Thoracic aorta (tissue), 2 donors: ENCODE data around the gene MVB12B. TPM values are rescaled to one million over a fixed set of nuclear protein-coding genes. Genes with fewer than 3 reads are reported as not detected.

Experiments used
- ATAC-seq: fragments of 150-250 bp; one replicate; pipeline ENCODE4 v1.8.0; 2017; ENCODE audit warnings: low read depth; ENCODE audit not compliant: insufficient number of reproducible peaks, low FRiP score
- DNase-seq: peaks from one replicate; pipeline ENCODE4 v3.0.0-alpha.2; 2020; ENCODE audit warnings: low spot score
- H3K27ac ChIP-seq, 2 donors: fragments of 200-600 bp; sonication (generic); 1 replicate in 1 of 2; 2 replicates in 1 of 2; pipeline ENCODE4 v1.5.1; 2016; ENCODE audit warnings: mild to moderate bottlenecking in 2 of 2, moderate library complexity in 2 of 2
- H3K27me3 ChIP-seq: fragments of 200-600 bp; sonication (generic); replicated peaks from 2 replicates; pipeline ENCODE4 v1.6.0; 2016; ENCODE audit warnings: mild to moderate bottlenecking; ENCODE audit not compliant: insufficient read depth
- H3K36me3 ChIP-seq: fragments of 200-600 bp; sonication (generic); one replicate; pipeline ENCODE4 v1.5.1; 2016
- H3K4me1 ChIP-seq, 2 donors: fragments of 200-600 bp; sonication (generic); 1 replicate in 1 of 2; 2 replicates in 1 of 2; pipeline versions ENCODE4 v1.5.1 to v1.6.0; 2016; ENCODE audit warnings: low read depth in 2 of 2, mild to moderate bottlenecking in 1 of 2; ENCODE audit not compliant: control insufficient read depth in 1 of 2
- H3K4me3 ChIP-seq: fragments of 200-600 bp; sonication (generic); 2 replicates; pipeline ENCODE4 v1.5.1; 2016; ENCODE audit warnings: mild to moderate bottlenecking
- H3K9me3 ChIP-seq: fragments of 200-600 bp; sonication (generic); 2 replicates; pipeline ENCODE4 v1.5.1; 2016
- total RNA-seq, 2 donors: library from RNA; depleted of rRNA; stranded (reverse); fragments of >200 nt; gene quantifications; one replicate each; pipeline versions ENCODE4 v1.1.0 to v1.2.3, GENCODE V29; 2016
- TF ChIP-seq, protein P1 (sequence below): fragments of 200-600 bp; sonication (generic); IDR thresholded peaks from one replicate; pipeline ENCODE4 v1.5.1; 2019; ENCODE audit warnings: antibody characterized with exemption

MVB12B gene
- total RNA-seq, 2 donors from 2014 or later, result 18.4 to 21.7 TPM

DNA sequence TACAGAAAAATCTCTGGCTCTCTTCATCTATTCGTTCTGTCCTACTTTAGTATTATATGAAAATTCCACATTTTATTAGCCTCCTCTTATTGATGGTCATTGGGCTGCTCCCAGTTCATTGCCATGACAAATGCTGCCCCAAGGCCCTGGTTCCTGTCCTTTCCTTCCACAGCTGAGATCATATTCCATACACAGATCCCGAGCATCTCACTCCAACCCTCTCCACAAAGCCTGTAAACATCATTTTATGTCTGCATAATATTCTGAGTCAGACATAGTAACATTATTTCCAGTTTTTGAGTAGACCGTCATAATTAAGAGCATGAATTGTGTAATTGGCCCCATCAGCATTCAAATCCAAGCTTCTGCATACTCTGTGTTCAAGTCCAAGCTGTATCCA is 86.3 kb downstream of the MVB12B start:
- Histone ChIP-seq H3K27ac (no peak overlapping the region), H3K9me3 (no peaks in the 10 kb centered on the region), H3K27me3 (no peaks in the 10 kb centered on the region), H3K4me1 (no peaks in the 10 kb centered on the region), H3K36me3 (peaks cover 3% of the 10 kb centered on the region), H3K4me3 (no peak overlapping the region)
- TF ChIP-seq, protein P1, sequence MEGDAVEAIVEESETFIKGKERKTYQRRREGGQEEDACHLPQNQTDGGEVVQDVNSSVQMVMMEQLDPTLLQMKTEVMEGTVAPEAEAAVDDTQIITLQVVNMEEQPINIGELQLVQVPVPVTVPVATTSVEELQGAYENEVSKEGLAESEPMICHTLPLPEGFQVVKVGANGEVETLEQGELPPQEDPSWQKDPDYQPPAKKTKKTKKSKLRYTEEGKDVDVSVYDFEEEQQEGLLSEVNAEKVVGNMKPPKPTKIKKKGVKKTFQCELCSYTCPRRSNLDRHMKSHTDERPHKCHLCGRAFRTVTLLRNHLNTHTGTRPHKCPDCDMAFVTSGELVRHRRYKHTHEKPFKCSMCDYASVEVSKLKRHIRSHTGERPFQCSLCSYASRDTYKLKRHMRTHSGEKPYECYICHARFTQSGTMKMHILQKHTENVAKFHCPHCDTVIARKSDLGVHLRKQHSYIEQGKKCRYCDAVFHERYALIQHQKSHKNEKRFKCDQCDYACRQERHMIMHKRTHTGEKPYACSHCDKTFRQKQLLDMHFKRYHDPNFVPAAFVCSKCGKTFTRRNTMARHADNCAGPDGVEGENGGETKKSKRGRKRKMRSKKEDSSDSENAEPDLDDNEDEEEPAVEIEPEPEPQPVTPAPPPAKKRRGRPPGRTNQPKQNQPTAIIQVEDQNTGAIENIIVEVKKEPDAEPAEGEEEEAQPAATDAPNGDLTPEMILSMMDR, result no peak
- no peak for DNase-seq
- no peak for ATAC-seq

DNA sequence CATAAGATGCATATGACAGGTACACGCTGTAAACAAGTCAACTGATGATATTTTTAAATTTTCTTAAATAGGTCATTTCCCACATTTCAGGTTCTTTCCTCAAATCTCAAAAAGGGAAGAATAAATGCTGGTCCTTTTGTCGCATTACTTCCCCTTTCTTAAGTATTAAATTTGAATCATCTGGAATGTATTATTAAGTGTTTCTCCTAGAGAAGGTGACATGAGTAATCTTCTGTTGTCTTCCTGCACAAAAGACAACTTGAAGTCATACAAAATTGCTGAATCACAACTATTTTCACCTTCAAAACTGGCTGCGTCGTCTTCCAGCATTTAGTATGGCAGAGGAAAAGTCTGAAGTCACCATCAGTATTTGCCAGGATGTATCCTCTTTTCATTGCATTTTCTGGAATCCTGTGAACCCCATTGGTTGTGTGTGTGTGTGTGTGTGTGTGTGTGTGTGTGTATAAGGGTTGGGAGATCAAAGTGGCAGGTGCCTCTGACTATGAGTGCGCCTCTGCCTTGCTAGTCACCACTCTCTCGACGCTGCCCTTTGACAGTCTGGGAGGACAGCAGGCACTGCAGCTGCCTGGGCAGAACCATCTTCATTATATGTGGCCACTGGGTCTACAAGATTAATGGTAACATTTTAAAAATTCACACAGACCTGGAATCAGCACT is 86.9 kb downstream of the MVB12B start:
- ATAC-seq, result no peak
- TF ChIP-seq, protein P1, result no peak
- DNase-seq, result no peak
- no peaks in the 10 kb centered on the region for H3K9me3 ChIP-seq
- no peak overlapping the region for H3K27ac ChIP-seq
- H3K36me3 ChIP-seq, result peaks cover 3% of the 10 kb centered on the region
- no peak overlapping the region for H3K4me3 ChIP-seq
- H3K27me3 ChIP-seq, result no peaks in the 10 kb centered on the region
- no peaks in the 10 kb centered on the region for H3K4me1 ChIP-seq

DNA sequence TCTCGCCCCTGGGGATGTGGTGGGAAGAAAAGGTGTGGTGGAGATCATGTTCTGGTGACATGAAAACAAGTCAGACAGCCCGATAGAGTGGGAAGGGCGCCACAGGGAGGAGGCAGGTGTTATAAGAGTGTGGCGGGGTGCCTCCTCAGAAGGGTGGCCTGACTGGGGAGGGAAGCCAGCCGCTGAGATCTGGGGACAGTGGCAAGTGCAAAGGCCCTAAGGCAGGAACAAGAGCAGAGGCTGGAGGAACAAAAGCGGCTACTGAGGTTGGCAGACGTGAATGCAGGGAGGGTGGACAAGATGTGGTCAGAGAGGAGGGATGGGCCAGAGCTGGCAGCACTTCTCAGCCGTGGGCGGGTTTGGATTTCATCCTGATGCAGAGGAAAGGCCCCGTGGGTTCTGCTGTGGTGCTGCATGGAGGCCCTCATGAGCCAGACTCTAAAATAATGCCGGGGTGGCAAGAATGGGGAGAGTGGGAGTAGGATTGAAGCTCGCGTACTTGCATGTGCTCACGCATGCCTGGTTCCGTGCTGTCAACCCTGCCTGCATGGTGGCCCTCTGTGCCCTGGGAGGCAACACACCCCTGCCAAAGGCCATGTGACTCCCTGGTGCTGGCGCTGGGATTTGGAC is 89.2 kb downstream of the MVB12B start:
- no peaks in the 10 kb centered on the region for H3K9me3 ChIP-seq
- ATAC-seq (no peak), DNase-seq (no peak)
- H3K27ac ChIP-seq, result no peak overlapping the region
- H3K4me3 ChIP-seq, result no peak overlapping the region
- peaks cover 3% of the 10 kb centered on the region for H3K36me3 ChIP-seq
- TF ChIP-seq, protein P1, result no peak
- no peaks in the 10 kb centered on the region for H3K27me3 ChIP-seq
- H3K4me1 ChIP-seq, result no peaks in the 10 kb centered on the region

DNA sequence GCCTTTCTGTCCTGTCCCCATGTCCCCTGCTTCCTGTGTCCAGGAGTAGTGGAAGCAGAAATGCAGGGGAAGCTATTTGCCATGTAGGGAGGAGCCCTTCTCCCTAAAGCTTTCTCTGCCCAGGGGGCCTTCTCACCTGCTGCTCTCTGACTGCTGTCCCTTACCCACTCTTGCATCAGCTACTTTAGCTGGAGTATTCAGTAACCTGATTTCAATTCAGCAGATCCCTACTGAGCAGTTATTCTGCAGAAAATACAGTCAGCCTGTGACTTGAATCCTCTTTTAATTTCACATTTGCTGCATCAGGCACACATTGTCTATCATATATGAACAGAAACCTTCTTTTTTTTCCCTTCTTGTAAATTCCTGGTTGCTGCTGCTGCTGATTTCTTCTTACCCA is 90.4 kb downstream of the MVB12B start:
- no peak for ATAC-seq
- TF ChIP-seq, protein P1, result no peak
- no peaks in the 10 kb centered on the region for H3K4me1 ChIP-seq
- H3K27me3 ChIP-seq, result no peaks in the 10 kb centered on the region
- H3K9me3 ChIP-seq, result no peaks in the 10 kb centered on the region
- no peak for DNase-seq
- H3K4me3 ChIP-seq, result no peak overlapping the region
- H3K27ac ChIP-seq, result no peak overlapping the region
- H3K36me3 ChIP-seq, result peaks cover 3% of the 10 kb centered on the region

DNA sequence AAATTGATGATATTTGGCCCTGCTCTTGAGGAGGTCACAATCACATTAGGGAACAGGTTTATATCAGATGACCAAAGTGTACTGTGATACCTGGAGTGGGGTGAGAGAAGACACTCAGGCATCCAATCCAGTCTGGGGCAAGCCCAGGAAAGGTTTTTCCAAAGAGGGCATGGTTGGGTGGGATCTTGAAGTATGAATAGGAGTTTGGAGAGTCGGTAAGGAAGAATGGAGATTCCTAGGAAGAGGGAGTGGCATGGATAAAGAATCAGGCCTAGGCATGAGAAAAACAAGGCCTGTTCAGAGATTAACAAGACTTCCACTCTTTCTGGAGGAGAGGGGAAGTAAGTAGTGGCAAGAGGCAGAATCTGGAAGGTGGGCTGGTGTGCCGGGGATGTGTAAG is 91.1 kb downstream of the MVB12B start:
- H3K36me3 ChIP-seq, result peaks cover 3% of the 10 kb centered on the region
- H3K4me1 ChIP-seq, result no peaks in the 10 kb centered on the region
- ATAC-seq, result no peak
- no peak for DNase-seq
- H3K27me3 ChIP-seq, result no peaks in the 10 kb centered on the region
- no peak overlapping the region for H3K4me3 ChIP-seq
- TF ChIP-seq, protein P1, result no peak
- no peak overlapping the region for H3K27ac ChIP-seq
- no peaks in the 10 kb centered on the region for H3K9me3 ChIP-seq
